HG02840 (cell line): Measurements from ENCODE around the gene HLCS.

Experiments used
- ATAC-seq: cut with Tn5 transposase; IDR thresholded peaks from one replicate; pipeline ENCODE4 v1.9.1; 2021; ENCODE audit warnings: mild to moderate bottlenecking, moderate library complexity, moderate number of reproducible peaks; ENCODE audit not compliant: unreplicated experiment, low FRiP score

The HLCS gene

DNA sequence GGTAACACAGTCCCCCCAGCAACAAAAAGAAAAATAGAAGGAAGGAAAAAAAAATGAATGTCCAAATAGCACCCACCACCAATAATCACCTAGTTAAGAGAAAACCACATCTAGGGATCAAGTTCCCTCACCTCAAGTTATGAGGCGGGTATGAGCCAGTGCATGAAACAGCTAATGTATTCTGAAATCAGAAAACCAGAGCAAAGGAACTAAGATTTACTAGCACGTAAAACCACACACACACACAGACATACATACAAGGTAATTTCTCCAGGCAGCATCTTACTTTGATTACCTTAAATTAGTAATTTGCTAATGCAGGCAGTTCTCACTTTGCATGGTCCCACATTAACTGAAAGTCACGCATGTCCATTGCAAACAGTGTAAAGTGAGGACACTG lies 109.8 kb downstream of the HLCS start:
- no peak for ATAC-seq

DNA sequence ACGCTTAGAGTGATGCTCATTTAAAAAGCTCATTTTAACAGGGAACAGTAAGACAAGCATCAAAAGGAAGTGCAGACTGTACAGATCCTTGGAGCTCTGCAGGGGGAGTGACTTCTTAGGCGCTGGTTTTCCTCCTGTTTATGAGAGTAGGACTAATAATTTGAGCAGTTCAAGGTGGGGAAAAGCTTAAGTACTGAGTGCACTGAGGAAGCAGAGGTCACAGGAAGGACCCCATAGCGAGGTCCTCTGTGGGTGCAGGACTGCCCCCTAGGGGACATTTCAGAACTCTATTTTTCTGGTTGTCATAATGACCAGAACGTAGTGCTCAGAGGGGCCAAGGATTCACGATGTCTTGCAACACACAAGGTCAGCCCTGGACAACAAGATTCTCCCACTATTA lies 112.1 kb downstream of the HLCS start:
- ATAC-seq = no peak

DNA sequence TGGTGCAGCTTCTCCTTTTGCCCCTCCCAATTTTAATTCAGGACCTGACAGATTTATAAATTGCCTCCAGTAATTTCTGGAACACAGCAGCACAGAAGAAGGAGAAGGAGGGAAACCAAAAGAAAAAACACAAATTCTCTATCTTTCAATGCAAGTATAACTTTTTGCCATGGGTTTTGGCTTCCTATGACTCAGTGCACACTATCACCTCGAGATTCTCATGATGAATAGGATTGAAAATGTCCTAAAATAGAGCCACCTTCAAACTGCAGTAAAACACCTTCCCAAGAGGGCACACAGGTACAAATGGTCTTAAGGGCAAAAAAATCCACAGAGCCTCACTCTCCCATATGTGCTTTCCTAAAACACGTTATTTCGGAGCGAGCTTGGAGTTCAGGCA lies 113.6 kb downstream of the HLCS start:
- ATAC-seq = no peak

DNA sequence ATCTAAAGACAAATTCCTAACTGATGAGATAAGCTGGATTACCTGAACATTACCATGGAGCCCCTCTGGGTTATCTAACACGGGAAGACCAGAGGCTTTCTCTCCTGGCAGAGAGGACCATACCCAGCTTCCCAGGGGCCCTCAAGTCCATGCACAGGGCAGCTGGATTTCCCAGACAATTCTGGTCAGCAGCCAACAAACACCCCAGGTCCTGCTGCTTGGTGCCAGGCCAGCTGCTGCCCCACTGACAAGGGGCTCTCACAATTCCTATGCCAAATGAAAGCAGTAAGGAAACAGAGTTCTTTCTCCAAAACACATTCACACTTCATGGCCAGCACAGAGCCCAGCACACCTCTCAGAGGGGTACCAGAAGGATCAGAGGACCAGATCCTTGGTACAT lies 114.2 kb downstream of the HLCS start:
- ATAC-seq = no peak

DNA sequence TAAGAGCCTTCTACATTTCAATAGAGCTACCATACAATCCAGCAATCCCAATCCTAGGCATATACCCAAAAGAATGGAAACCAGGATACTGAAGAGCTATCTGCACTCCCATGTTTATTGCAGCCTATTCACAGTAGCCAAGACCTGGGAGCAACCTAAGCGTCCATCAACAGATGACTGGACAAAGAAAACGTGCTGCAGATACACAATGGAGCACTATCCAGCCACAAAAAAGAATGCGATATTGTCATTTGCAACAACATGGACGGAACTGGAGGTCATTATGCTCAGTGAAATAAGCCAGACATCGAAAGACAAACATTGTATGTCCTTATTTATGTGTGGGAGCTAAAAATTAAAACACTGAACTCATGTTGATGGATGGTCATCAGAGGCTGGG lies 115.3 kb downstream of the HLCS start:
- no peak for ATAC-seq

DNA sequence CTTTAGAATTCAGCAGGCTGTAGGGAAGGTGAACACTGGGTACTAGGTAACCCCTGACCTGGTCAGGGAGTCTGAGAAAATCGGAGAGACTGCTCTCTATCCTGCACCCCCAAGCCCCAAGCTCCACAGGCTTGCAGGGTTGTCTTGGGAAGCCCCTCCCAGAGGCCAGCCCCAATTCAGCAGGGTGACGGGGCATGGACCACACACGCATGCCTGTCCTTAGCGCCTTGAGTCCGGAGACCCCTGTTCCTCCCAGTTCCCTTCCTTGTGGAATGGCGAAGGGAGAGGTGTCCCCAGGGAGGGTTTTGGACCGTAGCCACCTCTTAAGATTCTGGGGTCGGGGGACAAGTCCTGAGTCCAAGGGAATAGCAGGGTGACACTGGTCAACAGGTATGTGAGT lies 116.1 kb downstream of the HLCS start:
- ATAC-seq = no peak

DNA sequence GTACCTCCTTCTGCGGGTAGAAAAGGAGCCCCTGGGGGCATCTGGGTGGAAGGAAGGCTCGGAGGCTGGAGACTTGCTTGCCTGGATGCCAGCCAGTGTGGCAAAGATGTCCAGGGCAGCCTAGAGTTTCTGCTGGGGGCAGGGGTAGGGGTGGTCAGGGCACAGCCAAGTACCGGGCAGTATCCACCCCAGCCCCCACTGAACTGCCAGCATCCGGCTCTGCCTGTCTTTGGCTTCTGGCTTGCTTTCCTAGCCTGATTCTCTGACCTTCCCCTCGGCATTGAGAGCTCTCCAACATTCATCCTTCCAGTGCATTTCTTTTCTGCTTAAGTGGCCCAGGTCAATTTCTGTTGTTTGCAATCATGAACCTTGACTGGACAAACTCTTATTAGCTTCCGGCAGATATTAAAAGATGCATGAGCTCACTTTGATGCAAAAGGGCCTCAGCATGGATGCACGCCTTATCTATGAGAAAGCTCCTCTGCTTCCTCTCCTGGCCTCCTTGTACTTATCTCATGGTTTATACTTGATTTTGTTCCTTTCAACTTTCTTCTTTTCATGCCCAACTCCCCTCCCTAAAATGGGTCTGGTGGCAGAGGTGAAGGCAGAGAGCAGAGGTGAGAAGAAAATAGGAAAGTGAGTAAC lies 116.9 kb downstream of the HLCS start:
- ATAC-seq = no peak

DNA sequence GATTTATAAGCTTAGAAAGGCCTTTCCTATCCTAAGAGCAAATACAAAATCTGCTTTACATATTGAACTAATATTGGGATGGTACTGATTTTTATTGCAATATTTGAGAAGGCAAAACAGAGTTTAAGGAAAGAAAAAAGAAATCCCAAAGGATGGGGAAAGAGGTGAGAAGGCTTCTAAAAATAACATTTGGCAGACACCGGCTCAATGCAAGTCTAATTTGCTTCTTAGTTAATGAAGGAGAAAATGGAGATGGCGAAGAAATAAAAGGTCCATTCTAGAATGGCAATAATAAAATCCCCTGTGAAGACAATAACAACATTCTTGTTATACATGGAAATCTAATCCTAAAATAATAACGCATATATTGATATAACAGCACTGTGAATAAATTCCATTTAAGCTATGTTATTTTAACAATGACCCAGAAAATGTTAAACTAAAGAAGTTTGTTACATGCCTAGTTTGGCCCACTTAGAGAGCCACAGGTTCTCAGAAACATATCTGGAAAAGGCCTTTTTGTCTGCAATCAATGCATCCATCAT lies 117.7 kb downstream of the HLCS start:
- no peak for ATAC-seq

DNA sequence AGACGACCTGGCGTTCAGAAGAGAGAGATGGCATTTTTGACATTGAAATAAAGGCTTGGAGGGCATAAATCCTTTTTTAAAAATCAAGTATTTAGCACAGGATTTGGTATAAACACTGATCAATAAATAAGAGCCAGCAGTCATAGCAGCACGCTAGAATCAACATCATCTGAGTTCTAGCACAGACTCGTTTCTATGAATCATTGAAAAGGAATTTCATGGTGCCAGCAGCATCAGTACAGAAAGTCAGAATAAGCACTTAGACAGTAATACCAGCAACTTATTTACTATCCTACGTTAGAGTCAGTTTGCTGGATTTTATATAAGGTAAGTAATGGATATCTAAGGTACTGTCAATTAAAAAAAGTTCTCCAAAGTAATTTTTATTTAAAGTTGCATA lies 119.3 kb downstream of the HLCS start:
- ATAC-seq = no peak

DNA sequence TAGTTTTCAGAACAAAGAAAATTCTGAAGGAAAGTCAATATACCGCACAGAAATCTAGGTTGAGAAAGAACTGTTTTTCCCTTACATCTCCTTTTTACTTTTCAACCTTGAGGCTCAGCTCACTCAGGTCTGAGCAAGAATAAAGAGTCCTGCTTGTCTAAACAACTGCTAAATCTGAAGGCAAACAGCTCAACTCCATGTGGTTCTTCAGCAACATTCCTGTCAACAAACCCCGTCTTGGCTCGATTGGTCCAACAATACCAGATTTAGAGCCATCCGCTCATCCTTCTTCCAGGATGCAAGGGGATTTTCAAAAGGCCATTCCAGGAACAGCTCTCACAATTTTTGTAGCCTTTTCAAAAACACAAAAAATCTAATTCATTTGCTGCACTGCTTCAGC lies 119.8 kb downstream of the HLCS start:
- no peak for ATAC-seq

DNA sequence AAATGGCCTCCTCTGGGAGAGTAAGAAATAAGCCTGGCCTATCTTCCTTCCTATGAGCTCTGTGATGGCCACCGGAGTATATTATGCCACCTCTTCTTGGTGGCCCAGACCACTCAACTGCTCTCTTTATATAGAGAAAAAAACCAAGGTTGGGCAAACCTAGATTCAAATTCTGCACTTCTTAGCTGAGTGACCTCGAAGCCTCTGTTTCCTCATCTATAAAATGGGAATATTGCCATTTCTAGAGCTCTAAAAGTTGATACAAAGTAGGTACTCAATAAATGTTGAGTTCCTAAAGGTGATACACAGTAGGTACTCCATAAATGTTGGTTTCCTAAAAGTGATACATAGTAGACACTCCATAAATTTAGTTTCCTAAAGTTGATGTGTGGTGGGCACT lies 120.7 kb downstream of the HLCS start:
- no peak for ATAC-seq

DNA sequence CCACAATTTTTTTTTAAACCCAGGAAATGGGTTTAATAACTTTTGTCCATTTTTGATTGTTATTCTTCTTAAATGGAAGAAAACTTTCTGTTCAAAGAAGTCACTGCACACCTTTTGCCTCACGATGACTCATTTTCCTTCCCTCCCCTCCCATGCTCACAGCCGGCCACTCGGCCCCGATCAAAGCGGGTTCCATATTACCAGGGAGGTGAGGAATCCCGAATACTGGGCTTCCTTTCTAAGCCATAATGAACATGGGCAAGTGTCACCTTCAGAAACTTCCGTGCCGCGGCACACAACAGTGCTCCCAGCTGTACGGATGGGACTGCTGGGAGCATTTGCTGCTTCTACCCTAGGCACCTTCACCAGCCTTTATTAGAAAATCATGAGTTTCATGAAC lies 121.4 kb downstream of the HLCS start:
- ATAC-seq = no peak

DNA sequence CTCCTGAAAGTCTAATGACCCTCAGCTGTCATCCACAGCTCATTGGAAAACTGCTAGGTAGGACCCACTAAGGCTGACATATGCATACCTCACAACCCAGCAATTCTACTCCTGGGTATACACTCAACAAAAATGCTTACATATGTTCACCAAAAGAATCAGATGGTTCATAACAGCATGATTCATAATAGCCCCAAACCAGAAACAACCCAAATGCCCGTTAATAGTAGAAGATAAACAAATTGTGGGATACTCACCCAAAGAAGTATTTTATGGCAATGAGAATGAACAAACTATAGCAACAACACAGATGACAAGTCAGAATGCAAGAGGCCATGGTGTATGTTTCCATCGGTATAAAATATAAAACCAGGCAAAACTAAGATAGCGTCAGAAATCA lies 124.6 kb downstream of the HLCS start:
- no peak for ATAC-seq

DNA sequence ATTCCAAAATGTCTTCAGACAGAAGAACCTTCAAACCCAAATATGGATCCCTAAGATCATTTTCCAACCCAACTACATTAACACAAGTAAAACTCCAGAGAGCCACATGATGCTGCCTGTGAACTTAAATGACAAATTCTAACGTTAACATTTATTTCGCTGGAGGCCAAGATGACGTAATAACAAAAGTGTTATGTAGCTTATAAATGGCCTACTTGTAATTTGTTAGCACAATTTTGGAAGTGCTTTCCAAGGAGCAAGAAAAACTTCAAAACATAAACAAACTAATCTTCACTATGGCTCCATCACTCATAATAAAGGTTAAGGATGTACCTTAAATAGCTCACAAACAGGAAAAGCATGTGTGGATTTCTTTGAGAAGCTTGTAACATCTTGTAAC lies 126.7 kb downstream of the HLCS start:
- ATAC-seq = no peak

DNA sequence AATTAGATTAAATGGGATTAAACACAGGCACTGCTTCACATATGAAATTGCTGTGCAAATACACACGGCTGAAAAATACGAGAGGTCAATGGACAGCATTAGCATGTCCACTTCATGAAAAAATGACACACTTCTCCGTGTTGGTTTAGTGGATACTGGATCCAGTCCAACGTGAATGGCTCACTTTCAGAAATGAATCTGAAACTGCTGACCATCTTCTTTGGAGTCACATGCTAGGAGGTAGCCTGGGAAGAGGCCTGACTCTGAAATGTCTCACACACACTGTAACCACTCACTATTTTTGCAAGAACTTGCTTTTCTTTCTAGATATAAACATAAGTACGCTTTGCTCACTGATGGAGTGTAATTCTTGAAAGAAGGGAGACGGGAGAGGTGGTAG lies 127.3 kb downstream of the HLCS start:
- no peak for ATAC-seq

DNA sequence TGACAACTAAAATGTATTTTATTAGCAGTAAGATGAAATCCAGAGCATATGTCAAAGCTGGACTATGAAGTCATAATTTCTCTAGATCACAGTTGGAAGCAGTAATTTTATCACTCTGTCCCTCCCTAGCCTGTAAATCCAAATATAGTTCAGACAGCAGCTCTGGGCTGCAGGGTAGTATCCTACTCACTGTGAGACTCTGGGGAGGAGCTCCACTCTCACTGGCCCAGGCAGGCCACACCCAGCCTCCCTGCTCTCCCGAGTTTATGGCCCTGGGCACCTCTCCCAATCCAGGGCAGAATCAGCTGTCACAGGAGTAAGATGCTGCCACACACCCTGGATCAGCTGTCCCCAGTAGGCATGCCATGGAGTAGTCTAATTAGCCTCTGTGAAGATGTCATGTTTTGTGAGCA lies 131.1 kb downstream of the HLCS start:
- no peak for ATAC-seq

DNA sequence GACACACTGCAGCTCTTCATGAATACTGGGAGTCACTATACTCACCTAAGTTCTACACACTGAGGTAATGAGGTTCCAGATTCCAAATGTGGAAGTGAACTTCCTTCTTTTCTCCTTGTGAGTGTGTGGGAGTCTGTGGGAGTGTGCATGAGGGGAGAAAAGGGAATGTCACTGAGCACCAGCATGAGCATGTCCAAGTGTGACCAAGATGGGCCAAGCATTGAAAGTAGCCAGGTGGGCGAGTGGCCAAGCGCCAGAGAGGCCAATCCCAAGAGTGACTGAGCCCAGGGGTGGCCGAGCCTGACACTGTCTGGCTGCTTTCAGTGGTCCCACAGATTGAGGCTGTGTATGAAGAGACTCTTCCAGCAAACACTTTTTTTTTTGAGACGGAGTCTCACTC lies 132.3 kb downstream of the HLCS start:
- no peak for ATAC-seq

DNA sequence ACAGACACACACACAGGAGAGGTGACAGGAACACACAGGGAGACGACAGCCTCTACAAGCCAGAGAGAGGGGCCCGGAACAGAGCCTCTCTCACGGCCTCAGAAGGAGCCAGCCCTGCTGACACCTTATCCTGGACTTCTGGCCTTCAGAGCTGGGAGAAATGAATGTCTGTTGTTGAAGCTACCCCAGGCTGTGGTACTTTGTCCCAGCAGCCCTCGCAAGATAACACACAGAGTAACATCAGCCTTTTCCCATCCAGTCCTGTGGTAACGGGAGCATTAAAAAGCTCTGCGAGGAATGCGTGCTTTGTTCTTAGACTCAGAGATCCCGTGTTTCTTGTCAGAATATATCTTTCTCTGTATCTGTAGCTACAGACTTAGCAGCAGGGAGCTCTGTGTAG lies 136.4 kb downstream of the HLCS start:
- ATAC-seq = no peak

DNA sequence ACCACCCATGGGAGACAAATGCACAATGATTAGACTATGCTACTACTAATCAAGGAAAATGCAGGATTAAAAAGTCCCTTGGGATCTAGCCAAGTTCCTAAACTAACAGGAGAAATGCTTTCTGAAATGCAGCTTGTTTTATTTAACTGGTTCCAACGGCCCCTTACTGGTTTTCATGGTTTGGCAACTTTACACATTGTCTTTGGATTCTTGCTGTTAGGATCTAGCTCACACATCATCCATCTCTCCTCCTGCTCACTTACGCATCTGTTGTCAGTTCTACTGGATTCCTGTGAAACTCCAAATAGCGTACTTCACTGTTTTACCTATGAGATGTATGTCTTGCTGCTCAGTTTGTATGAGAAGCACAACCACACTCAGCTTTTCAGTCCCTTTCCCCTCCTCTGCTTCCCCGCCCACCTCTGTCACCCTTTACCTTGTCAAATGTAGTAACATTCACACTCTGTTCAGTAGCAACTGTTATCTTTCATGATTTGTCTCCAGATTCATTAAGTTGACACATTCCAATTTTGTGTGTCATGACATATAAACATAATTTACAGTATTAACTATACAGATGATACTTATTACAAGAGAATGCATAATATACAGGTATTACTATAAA lies 137.5 kb downstream of the HLCS start:
- no peak for ATAC-seq

DNA sequence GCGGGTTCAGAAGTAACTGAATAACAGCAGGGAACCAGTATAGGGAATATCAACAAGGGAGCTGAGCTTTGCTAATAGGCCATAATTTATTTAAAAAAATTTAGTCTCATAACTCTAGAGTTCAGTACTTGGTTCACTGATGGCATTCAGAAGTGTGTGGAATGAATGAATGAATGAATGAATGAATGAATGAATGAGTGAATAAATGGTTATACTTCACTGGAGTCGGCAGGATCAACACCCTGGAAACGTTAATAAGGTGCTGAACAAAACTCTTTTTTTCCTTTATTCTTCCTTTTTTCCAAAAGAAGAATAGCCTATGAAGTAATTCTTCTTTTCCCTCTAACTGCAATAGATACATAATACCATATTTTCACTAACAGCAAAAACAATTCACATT lies 138.3 kb downstream of the HLCS start:
- ATAC-seq = no peak

DNA sequence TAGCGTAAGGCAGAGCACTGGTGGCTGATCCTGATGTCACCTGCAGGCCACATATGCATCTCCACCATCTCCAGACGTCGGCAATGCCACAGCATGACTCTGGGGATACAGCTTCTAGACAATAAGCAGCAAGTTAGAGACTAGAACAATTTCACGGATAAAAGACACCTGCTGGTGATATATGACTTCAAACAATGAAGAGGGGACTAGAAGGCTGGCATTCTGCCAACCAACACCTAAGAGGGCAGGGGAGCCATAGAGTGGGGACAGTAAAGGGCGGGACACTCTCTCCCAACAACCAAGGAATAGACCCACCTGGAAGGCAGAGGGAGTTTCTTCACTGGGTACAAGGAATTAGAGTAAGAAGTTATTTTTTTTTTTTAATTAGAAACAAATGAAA lies 140.8 kb downstream of the HLCS start:
- no peak for ATAC-seq

DNA sequence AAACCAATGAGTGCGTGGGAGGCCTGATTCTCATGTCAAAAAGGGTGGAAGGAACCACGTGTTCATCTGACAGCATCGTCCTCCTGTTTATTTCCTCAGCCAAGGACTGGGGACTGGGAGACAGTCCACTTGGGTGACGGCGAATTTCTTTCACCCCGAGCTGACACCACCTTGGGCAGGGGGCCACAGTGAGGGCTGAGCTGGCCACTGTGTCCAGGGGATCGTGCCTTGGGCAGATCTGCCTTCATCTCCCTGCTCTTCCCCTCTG lies 145.5 kb downstream of the HLCS start:
- ATAC-seq = no peak
